ENCODE measurements around the gene PRICKLE2.
"Not testable (repeated sequence)": the region's sequence is repeated elsewhere in the genome, so short reads cannot be mapped to it uniquely, and the experiment has no call there.

Gene PRICKLE2

GRCh38 chr3:64093211-64093610 lies 132.1 kb downstream of the PRICKLE2 start:
- no peak for DNase-seq

GRCh38 chr3:64091501-64091900 lies 133.8 kb downstream of the PRICKLE2 start:
- no peak for DNase-seq

GRCh38 chr3:64089386-64089785 lies 135.9 kb downstream of the PRICKLE2 start:
- not testable (repeated sequence) for DNase-seq

- DNase-seq = no peak
Observed at GRCh38 chr3:64088408-64089205, 136.7 kb downstream of the PRICKLE2 start.

GRCh38 chr3:64086479-64087252 lies 138.6 kb downstream of the PRICKLE2 start:
- no peak for DNase-seq

DNA sequence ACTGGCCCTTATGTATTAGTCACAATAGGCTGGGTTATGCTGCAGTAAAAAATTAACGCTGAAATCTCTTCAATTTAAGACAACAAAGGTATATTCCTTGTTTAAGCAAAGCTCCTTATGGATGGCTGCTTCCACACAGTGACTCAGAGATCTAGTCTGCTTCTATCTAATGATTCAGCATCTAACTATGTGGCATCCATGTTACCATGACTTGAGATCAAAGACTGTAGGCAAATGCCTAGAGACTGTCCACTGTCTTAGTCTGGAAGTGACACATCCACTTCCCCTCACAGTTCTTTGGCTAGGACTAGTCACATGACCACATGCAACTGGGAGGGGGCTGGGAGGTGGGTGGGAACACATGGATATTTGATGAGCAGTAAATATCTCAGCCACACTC lies 140.6 kb downstream of the PRICKLE2 start:
- DNase-seq = no peak

GRCh38 chr3:64083575-64083974 lies 141.7 kb downstream of the PRICKLE2 start:
- DNase-seq = no peak

DNA sequence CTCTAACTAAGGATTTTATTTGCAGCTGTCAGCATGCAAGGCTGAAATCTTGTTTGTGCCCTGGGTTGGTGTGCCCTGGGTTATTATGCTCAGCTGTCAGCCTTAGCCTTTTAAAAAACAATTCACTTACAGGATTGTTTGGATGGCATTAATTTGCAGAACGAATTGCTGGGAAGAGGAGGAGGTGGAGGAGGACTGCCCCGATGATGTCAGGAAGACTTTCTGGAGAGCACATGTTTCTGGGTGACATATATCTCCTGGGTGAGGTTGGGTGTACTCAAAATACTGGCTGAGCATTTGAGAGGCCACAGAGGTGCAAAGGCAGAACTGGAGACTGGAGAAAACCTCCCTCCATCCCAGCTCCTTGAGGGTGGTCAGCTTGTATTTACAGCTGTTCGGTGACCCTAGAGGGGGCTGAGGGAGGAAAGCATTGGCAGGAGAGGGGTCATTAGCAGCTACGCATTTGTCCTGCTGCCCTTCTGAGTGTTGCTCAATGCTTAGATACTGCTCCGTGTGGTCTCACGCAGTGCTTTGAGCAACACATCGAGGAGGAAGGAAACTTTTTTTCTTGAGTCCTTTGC lies 142.2 kb downstream of the PRICKLE2 start:
- DNase-seq = no peak

GRCh38 chr3:64082411-64082810 lies 142.9 kb downstream of the PRICKLE2 start:
- no peak for DNase-seq

- no peak for DNase-seq
Observed at GRCh38 chr3:64081235-64081630, 144.0 kb downstream of the PRICKLE2 start.

DNA sequence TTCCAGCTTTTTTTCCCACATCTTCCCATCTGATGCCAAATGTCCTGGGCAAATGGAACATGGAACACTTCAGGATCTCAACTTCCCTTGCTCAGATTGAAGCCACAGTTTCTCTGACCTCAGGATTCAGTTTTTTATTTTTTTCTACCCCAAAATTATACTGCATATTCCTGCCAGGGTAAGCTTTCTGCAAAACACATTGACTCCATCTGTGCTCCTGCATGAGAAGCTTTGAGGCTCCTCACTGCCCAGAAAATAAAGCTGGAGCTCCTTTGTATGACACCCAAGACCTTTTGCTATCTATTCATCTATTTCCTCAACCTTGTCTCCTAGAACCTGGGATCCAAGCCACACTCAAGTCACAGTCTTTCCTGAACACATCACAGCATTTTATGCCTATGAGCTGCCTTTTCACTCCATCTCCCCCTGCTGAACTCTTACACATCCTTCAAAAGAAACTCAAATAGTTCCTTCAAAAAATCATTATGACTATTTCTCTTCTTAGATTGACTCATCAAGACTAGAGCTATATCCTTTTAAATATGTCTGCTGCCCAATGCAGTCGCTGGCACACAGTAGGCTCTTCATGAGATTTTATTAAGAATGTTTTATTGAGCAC lies 144.5 kb downstream of the PRICKLE2 start:
- no peak for DNase-seq

DNA sequence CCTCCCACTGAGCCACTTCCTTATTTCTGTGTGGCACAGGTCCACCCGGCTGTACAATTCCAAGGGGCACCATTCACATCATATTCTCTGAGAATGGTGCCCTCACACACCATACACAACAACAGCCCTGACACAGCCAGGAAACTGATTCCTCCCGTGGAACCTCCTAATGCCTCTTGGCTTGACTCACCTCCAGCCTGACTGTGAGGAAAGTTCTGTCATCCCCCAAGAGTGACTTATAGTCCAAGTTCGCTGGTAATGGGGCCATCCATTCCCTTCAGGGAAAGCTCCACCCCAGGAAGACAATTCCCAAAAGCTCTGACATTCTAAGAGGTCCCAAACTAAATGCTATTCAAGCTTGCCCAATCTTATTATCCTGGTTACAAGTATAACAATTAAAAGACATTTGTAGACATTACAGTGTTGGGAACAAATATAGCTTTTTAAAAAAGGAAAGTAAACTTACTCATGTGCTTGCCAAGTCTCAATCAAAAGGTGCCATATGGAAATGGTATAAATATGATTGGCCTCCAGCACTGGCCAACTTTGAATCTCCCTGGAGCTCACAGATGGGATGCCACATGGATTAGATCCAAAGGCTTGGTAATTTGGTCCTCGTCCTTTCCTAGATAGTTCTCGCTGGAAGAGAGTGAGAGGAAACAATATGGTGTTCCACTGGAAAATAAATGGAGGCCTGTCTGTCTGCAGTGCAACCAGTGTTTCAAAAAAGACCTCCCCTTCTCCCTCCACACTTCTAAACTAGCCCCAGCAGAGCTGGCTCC lies 145.7 kb downstream of the PRICKLE2 start:
- no peak for DNase-seq

GRCh38 chr3:64078966-64079365 lies 146.3 kb downstream of the PRICKLE2 start:
- no peak for DNase-seq

DNA sequence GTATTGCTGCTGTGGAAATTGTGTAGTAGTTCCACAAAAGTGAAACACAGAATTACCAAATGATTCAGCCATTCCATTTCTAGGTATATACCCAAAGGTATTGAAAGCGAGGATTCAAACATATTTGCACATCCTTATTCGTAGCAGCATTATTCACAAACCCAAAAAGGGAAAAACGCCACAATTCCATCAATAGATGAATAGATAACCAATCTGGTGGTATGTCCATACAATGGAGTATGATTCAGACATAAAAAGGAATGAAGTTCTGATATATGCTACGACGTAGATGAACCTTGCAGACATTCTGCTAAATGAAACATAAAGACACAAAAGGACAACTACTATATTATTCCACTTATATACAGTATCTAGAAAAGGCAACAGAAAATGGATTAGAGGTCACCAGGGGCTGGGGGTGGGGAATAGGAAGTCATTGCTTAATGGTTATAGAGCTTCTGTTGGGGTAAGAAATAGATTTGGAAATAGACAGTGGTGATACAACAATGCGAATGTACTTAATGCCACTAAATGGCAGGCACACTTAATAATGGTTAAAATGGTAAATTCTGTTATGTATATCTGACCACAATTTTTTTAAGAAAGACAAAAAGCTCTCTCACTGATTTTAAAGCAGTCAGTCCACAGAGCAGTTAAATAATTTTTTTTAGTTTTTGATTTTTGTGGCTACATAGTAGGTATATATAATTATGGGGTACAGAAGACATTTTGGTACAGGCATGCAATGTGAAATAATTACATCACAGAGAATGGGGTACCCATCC lies 150.2 kb downstream of the PRICKLE2 start:
- DNase-seq = no peak

GRCh38 chr3:64074060-64074459 lies 151.2 kb downstream of the PRICKLE2 start:
- no peak for DNase-seq

GRCh38 chr3:64073158-64073761 lies 152.0 kb downstream of the PRICKLE2 start:
- DNase-seq = no peak

GRCh38 chr3:64072126-64072525 lies 153.1 kb downstream of the PRICKLE2 start:
- no peak for DNase-seq

- DNase-seq = no peak
Observed at GRCh38 chr3:64070704-64071103, 154.6 kb downstream of the PRICKLE2 start.

DNA sequence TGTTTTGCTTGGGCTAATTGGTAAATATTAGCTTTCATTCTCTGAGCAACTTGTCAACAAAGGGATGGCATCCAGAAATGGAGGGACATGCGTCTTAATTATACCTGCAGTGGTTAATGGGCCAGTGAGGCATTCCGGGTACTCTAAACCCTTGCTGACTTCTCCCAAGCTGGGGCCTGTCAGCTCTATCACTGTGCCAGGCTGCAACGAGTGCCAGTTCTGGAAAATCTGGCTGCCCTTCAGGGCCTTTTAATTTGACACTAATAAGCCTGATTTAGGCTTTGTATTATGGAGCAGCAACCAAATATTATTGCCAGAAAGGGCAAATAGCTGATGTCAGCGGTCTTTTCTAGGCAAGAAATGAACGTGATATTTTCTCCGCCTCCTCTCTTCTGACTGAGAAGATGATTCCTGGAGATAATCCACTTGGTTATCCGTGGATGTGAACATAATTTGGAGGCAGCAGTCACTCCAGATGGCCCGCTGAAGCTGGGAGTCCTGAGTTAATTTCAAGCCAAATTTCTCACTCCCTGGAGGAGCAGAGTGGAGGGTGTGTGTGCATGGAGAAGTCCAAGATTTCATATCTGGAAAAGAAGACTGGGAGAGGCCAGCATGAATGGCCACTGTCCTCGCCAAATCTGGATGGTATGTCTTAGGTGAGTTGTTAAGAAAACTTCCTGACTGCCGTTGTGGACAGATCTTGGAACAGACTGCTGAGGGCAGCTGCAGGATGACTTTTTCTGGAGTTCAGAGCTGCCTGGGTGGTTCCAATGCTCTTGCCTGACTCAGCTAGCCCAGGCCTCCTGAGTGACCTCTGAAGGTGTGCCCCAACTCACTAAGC lies 157.5 kb downstream of the PRICKLE2 start:
- no peak for DNase-seq

- DNase-seq = no peak
Observed at GRCh38 chr3:64064804-64065203, 160.5 kb downstream of the PRICKLE2 start.
